IPS-18c (cell line): ENCODE data around the gene COL4A1.

Experiments
- H3K4me3 ChIP-seq: 2 replicates; pipeline ENCODE4 v1.7.0; 2013; ENCODE audit warnings: low read depth, mild to moderate bottlenecking, low read length, moderate library complexity; ENCODE audit not compliant: insufficient read depth
- H3K9me3 ChIP-seq: one replicate; pipeline ENCODE4 v1.6.1; 2013; ENCODE audit warnings: mild to moderate bottlenecking, low read length, moderate library complexity; ENCODE audit not compliant: control insufficient read depth, insufficient read depth

The COL4A1 gene

DNA sequence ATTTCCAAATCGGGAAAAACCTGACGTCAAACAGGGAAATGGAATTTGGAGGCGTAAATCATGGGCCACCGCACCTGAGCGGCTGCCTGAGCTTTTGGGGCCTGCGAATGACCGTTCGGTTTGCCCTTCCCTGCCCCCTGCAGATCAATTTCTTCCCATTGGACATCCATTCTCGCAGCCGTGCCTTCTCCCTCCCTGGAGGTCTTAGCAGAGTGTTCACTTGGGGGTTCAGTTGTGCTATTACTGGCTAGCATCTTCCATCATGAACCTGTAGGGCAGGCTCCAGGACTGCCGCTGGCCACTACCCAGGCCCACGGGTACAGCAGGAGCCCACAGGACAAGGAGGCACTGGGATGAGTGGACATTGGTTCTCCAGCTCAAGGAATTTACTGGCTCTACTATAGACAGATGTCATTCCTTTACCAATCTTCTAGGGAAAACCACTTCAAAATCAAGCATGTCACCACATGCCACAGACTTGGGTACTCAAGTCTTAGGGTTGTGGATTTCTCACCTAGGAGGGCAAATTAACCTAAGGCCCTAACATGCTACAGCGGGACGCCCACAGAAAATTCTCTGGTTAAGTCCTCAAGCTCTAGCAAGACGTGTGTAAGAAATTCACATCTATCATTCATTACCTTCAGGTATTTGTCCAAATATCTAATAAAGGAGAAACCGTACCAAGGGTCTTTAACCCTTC is 75.5 kb downstream of the COL4A1 start:
- H3K9me3 ChIP-seq = no peaks in the 10 kb centered on the region
- no peak overlapping the region for H3K4me3 ChIP-seq

DNA sequence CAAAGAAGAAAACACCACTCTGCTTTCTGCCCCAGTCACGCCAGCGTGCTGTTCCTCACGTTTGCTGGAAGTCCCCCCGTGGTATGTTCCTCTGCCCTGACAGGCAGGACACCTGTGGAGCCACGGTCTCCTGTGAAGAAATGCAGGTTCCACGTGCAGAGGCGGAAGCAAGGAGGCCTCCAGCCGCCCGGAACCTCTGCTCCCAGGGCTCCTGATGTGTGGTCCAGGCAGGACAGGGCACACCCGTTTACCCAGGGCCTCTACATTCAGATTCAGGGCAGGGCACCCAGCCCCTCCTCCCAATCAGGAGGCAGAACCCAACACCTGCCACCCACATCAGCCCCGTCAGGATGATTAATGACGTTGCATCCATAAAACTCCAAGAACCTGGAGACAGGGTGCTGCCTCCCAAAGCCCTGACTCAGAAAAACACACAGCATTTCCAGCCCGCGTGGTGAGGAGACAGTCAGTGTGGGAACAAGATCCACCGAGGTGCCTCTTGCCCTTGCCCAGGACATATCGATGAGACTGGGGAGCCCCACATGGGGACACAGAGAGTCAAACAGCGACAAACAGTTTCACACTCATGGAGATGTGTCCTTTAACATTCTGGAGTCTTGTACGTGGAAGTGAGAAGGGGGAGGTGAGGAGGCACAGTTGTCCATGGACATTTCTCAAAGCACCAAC is 76.2 kb downstream of the COL4A1 start:
- no peaks in the 10 kb centered on the region for H3K9me3 ChIP-seq

DNA sequence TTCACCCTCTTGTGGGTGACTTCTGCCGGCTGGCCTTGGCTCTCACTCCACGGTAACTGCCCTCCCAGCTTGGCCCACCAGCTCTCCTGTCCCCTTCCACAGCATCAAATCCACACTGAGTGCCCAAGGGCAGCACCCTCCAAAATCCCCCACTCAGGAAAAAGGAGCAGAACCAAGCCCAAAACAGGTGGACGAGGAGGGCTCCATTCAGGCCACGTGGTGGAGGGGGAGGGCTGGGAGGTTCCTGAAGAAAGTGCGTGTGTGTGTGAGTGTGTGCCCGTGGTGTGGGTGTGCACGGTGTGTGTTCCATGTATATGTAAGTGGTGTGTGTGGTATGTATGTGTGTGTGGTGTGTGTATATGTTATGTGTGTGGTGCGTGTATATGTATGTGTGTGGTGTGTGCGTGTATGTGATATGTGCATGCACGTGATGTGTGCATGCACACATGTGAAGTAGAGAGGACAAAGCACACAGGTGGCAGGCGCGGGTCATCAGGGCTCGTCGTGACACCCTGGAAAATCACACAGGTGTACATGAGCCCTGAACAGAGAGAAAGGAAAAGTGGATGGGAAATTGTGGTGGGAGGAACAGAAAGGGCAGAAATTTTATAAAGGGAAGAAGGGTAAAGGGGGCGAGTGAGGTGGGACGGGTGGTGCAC is 76.9 kb downstream of the COL4A1 start:
- H3K9me3 ChIP-seq = no peaks in the 10 kb centered on the region
- H3K4me3 ChIP-seq = no peak overlapping the region

More for the DNA sequence above, 76.2 kb downstream of the COL4A1 start:
- H3K4me3 ChIP-seq = no peak overlapping the region

DNA sequence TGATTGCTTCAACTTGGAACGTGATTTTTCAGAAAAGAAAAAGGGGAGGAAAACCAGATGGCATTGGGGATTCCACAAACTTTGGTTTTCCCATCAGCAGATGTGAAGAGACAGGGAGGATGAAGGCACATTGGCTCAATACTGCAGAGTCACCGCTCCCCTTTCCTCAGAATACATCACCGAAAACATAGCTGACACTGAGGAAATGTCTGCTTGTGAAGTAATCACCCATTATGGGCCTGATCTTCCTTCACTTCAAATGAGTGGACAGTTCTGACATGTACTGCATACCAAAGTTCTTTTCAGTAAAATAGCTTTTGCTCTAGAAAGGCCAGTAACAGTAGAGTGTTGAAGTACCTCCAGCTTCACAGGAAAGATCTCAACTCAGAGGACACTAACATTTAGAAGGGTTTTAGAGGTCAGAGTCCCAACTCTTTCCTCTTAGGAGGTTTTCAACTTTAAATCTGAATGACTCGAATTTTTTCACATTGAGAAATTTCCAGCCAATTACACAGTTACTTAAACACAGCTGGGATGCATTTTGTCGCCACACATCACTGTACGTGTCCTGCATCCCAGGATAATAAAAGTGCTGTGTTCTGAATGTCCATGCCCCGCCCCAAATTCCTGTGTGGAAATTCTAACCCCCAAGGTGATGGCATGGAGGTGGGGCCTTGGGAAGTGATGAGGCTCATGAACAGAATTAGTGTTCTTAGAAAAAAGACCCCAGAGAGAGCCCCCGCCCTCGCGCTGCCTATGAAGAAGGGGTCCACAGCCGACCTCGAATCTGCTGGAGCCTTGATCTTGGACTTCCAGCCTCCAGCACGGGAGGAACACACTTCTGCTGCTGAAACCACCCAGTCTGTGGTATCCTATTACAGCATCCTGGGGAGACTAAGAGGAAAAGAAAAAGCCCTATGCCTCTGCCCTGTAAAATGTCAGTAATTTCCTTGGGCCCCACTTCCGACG is 77.7 kb downstream of the COL4A1 start:
- no peak overlapping the region for H3K4me3 ChIP-seq
- no peaks in the 10 kb centered on the region for H3K9me3 ChIP-seq

DNA sequence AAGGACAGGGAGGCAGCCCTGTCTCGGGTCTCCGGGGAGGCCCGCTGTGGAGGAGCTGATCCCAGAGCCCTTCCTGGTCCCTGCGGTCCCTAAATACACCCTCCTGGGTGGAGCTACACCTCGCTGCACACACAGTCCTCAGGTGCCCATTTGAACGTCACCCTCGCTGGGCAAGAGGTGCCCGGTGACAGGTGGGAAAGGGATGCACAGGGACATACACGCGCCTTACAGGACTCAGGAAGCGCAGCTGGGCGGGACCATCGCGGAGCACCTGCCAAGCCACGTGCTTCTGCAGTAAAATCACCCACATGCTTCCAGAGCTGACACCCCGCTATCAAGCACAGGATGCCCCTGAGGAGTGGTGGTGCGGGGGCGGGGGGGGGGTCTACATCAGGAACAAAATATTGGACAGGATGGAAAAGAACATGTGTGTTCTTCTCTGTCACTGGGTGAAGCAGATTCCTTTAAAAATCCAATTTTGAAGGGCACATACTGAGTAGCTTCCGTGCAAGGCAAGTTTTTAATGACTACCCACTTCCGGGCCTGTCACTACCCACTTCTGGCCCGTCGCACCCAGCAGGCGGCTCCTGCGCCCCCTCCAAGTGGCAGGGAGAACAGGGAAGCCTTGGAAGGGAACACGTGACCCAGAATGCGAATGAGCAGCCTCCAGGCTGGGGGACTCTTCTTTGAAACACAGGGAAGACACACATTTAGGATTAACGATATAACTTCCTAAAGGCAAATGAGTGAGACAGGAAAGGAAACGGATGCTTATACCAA is 78.9 kb downstream of the COL4A1 start:
- Histone ChIP-seq H3K4me3 (no peak overlapping the region), H3K9me3 (no peaks in the 10 kb centered on the region)

DNA sequence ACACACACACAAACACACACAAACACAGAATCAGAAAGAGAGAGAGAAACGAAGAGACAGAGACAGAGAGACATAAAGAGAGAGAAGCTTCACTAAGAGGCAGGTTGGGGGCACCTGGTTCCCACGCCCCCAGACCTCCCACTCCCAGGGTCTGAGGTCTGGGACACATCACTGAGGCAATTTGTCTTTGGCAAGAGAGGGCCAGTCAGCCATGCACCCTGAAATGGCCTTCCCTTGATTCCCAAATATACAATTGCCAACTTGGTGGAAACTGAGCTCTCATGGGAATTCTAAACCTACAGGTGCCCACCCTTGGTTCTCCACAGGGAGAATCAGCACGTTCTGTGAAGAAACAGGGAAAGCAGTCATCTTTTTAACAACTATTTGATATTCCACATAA is 79.5 kb downstream of the COL4A1 start:
- H3K4me3 ChIP-seq = no peak overlapping the region

DNA sequence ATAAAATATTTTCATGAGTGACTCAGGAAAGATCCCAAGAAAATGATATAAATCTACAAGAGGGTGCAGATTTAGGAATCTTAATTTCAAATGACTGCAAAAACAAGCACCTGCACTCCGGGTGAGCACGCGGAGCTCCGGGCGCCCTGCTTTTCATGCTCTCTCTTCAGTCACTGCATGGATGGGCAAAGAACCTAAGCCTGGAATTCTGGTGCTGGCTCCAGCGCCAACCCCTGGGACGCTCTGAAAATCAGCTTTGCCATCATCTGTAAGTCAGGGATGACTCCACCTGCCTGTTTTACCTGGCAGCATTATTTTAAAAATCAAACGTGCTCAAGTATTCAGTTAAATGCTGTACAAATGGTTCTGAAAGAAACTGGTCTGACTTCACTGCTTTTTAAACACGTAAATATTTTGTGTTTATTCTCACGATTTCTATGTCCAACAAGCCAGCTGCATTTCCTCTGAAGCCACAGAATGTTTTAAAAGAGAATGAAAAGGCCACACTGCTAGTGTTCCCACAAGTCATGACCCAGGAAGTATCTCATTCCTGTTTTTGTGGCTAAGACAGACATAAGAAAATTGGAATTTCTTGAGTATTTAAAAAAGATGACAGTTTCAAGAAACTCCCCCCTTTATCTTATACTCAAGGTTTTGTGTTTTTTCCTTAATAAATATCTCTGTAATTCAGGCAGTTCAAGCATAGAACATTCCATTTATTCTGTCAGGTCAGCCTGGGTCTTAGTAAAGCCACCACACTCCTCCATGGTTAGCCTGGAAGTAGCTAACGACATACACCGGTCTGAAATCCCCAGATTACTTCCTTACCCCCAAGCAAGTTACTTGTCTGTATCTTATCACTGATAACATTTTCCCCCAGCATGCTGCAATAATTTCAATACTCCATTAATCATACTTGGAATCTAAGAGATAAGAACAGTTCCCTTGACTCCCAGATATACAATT is 81.1 kb downstream of the COL4A1 start:
- H3K9me3 ChIP-seq = no peaks in the 10 kb centered on the region

More for the DNA sequence above, 79.5 kb downstream of the COL4A1 start:
- no peaks in the 10 kb centered on the region for H3K9me3 ChIP-seq

DNA sequence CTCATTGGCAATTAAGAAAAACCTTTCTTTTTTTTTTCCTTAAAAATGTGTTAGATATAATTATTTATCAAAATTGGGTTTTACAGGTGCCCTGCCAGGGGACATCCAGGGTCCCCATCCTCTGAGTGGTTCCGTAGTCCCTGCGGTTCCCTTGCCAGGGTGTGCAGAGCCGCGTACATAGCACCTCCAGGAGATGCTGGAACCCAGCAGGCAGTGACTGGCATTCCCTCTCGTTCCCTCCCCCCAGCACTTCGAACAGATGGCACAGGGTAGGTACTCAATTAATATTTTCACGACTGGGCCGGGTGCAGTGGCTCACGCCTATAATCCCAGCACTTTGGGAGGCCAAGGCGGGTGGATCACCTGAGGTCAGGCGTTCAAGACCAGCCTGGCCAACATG is 82.0 kb downstream of the COL4A1 start:
- Histone ChIP-seq H3K4me3 (no peak overlapping the region), H3K9me3 (no peaks in the 10 kb centered on the region)

More for the DNA sequence above, 81.1 kb downstream of the COL4A1 start:
- H3K4me3 ChIP-seq = no peak overlapping the region

DNA sequence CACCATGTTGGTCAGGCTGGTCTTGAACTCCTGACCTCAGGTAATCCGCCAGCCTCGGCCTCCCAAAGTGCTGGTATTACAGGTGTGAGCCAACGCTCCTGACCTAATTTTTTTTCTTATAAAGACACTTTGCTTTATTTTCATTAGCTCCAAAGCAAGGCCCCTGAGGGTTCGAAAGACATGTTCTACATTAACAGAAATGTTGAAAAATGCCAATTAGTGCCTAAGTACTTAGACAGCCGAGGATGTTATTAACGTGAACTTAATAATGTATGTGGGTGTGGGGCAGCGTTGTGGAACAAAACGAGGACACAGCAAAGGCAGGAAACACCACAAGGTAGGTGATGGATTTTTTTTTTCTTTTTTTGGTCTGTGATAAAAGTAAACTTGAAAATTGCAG is 82.4 kb downstream of the COL4A1 start:
- Histone ChIP-seq H3K4me3 (no peak overlapping the region), H3K9me3 (no peaks in the 10 kb centered on the region)

DNA sequence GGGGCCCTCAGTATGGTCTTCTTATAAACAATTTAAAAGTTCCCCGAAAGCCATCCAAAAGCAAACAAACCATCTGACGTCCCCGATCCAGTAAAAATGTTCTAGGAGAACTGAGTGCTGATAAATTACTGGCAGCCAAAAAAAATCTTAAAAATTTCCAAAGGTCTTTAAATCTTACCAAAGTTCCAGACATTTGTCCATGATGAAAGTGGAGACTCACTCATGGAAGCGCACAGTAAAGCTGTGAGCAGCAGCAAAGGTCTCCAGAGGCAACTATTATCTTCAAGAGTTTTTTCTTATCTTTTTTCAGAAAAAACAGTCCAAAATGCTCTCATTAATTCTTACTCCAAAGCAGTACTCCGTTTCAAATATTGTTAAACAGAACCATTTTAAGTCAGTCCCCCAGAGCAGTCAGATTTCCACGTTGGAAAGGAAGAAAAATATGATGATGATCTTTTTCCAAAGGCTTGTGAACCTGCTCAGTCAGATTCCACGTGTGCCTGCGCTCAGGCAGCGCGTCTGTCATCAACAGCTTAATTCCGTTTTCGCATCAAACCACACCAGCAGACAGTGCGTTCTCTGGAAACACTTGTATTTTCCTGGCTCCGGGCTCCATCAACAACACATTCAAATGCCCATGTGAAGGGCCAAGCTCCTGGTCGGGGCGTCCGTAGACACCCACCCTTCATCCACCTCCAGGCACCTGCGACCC is 85.4 kb downstream of the COL4A1 start:
- H3K4me3 ChIP-seq = no peak overlapping the region

DNA sequence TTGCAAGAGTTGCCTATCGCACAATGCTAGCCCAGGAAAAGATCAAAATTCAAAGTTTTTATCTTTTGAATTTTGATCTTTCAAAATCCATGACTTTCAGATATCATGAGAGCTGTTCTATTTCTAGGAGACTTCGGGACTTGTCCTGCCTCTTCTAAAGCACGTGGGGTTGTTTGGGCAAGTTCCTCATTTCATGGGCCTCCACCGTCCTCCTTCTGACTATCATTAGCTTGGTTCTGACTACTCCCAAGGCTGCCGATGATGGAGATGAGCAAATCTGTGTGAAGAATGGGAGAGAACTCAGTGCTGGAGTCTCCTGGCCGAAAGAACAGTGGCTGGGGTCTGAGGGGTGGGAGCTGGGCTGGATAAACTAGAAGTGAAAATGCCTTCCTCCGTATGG is 86.5 kb downstream of the COL4A1 start:
- H3K4me3 ChIP-seq = no peak overlapping the region
- H3K9me3 ChIP-seq = no peaks in the 10 kb centered on the region

More for the DNA sequence above, 85.4 kb downstream of the COL4A1 start:
- H3K9me3 ChIP-seq = no peaks in the 10 kb centered on the region

DNA sequence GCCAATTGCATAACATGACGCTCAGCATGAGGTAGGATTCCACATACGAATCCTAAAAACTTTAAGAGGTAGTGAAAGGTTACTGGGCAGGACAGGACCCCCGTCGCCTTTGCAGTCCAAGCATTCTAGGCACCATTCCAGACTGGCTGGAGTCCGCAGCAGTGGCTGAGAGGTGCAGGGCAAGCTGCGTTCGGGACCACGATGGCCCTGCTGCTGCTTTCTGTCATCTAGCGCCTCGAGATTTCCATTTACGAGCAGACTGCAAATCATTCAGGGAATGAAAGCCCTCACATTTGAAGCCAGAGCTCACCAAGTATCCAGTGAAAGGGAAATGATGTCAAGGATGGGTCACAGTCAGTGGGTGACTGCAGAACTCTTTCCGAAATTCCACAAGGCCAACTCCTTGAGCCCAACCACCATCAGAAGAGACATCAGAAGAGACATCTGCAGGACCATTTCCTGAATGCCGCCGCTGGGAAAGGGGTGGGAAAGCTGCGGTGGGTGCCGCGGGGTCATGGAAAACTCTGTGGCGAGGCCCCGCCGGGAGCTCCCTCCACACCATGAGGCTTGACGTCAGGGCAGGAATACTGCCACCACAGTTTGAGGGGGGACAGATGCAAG is 88.3 kb downstream of the COL4A1 start:
- H3K4me3 ChIP-seq = no peak overlapping the region

DNA sequence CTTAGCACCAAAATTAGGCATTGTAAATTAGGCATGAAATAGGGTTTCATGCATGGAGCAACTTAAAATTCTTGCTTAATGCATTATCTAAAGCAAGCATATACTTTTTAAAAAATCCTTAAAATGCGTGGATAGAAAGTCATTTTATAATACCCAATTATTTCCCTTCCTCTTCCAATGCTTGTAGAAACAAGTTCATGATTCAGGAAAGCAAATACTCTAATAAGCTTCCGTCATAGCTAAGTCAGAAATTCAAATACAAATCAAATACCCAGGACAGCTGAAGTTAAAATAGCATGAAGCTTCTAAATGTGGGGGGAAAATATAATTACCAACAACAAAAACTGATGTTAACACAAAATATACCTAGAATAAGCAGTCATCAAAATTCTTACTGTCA is 89.1 kb downstream of the COL4A1 start:
- Histone ChIP-seq H3K4me3 (no peak overlapping the region), H3K9me3 (no peaks in the 10 kb centered on the region)

More for the DNA sequence above, 88.3 kb downstream of the COL4A1 start:
- H3K9me3 ChIP-seq = no peaks in the 10 kb centered on the region

DNA sequence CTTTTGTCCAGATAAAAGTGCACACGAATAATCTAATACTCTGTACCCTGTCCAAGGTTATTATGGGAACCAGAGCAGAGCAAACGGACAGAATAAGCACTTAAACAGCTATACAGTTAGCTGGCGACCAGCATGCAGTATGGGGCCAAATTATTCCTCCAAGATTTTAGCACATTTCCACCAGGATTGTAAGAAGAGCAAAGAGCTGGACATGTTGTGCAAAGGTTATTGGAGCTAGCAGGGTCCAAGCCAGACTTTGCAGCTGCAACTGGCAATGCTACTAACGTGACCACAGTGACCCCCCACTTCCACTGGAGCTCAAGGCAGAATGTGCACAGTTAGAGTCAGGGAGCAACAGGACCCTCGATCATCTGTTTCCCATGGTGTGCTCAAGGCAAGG is 89.9 kb downstream of the COL4A1 start:
- no peak overlapping the region for H3K4me3 ChIP-seq

More for the DNA sequence above, 89.9 kb downstream of the COL4A1 start:
- no peaks in the 10 kb centered on the region for H3K9me3 ChIP-seq
